Muscle of leg (tissue), 11 donors: ENCODE measurements around the gene SLC9A6. TPM values are rescaled to one million over a fixed set of nuclear protein-coding genes. Genes with fewer than 3 reads are reported as not detected.
A peak's percentile ranks its signal among the peaks of the same experiment; 100 is the strongest.

Source experiments
- DNase-seq: peaks from one replicate; pipeline ENCODE4 v3.0.0; 2013
- H3K27ac ChIP-seq: one replicate; pipeline ENCODE4 v1.5.1; 2013; ENCODE audit warnings: mild to moderate bottlenecking, low read length, control low read depth
- H3K27me3 ChIP-seq: one replicate; pipeline ENCODE4 v1.6.1; 2013; ENCODE audit warnings: low read length; ENCODE audit not compliant: control insufficient read depth, insufficient read depth
- H3K36me3 ChIP-seq: one replicate; pipeline ENCODE4 v1.6.1; 2013; ENCODE audit warnings: low read length; ENCODE audit not compliant: control insufficient read depth, insufficient read depth
- H3K4me1 ChIP-seq: one replicate; pipeline ENCODE4 v1.6.1; 2013; ENCODE audit warnings: low read length; ENCODE audit not compliant: control insufficient read depth, insufficient read depth
- H3K4me3 ChIP-seq: one replicate; pipeline ENCODE4 v1.5.1; 2013; ENCODE audit warnings: low read length, control low read depth
- H3K9me3 ChIP-seq: replicated peaks from 2 replicates; pipeline ENCODE4 v1.6.1; 2013; ENCODE audit warnings: low read depth, low read length; ENCODE audit not compliant: control insufficient read depth
- WGBS: methylation state at CpG from one replicate; pipeline ENCODE4 v1.1.5; 2013; ENCODE audit warnings: missing lambda C conversion rate; ENCODE audit not compliant: insufficient coverage; 5-methylcytosine and 5-hydroxymethylcytosine counted together
- polyA plus RNA-seq, 8 donors: library from polyadenylated mRNA; unstranded; fragments of 120-200 nt; gene quantifications; one replicate each; pipeline versions ENCODE4 v1.2.1 to v1.2.3, GENCODE V29; 2013; ENCODE audit warnings: inconsistent platforms in 1 of 8, low replicate concordance in 1 of 8; ENCODE audit not compliant: insufficient read length in 8 of 8, insufficient read depth in 1 of 8
- total RNA-seq: library from RNA; stranded (reverse); fragments of 120-200 nt; gene quantifications from one replicate; pipeline ENCODE4 v1.2.4, GENCODE V29; 2013

The SLC9A6 gene
- total and polyA plus RNA-seq, 9 donors, result 6.6 to 8.9 (median 7.0) TPM

GRCh38 chrX:135981668-135982067, 3.6 kb upstream of the SLC9A6 start:
- Histone ChIP-seq H3K9me3 (no peaks in the 10 kb centered on the region), H3K4me1 (peaks cover 2% of the 10 kb centered on the region), H3K27ac (no peak overlapping the region), H3K36me3 (no peaks in the 10 kb centered on the region), H3K27me3 (peaks cover 17% of the 10 kb centered on the region), H3K4me3 (no peak overlapping the region)
- DNase-seq, result no peak

GRCh38 chrX:135982860-135983259, 2.4 kb upstream of the SLC9A6 start:
- no peaks in the 10 kb centered on the region for H3K36me3 ChIP-seq
- no peak overlapping the region for H3K27ac ChIP-seq
- no peaks in the 10 kb centered on the region for H3K9me3 ChIP-seq
- no peak overlapping the region for H3K4me3 ChIP-seq
- WGBS, result no CpG with 5 or more reads among the region's 1 CpG
- peaks cover 2% of the 10 kb centered on the region for H3K4me1 ChIP-seq
- peak; percentile 41 for DNase-seq
- H3K27me3 ChIP-seq, result peaks cover 17% of the 10 kb centered on the region

- Histone ChIP-seq H3K4me1 (peaks cover 2% of the 10 kb centered on the region), H3K27ac (no peak overlapping the region), H3K4me3 (peak overlapping the region; percentile 76), H3K9me3 (no peaks in the 10 kb centered on the region), H3K27me3 (peaks cover 17% of the 10 kb centered on the region), H3K36me3 (no peaks in the 10 kb centered on the region)
- WGBS, result 67% methylated on average over 2 of the region's 2 CpGs
- DNase-seq, result no peak
Measured at GRCh38 chrX:135984256-135984655, 979 bp upstream of the SLC9A6 start.

DNA sequence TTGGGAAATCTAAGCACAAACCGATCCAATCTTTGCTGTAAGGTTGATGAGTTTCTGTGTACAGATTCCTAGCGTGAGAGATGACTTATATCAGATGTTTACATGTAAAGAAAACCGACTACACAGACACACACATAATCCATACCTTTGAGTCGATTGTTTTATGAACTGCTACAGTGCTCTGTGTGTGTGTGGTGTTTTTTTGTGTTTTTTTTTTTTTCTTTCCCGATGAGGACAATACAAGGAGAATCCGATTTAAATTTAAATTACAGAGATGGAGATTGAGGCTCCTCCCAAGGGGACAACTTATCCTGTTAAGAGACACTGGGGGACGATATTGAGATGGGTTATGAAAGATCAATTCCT, 461 bp upstream of the SLC9A6 start:
- Histone ChIP-seq H3K27me3 (peaks cover 17% of the 10 kb centered on the region), H3K9me3 (no peaks in the 10 kb centered on the region), H3K27ac (peak overlapping the region; percentile 77), H3K4me1 (peaks cover 2% of the 10 kb centered on the region), H3K36me3 (no peaks in the 10 kb centered on the region), H3K4me3 (peak overlapping the region; percentile 76)
- DNase-seq, result peak; percentile 14
- 25% methylated on average over 1 of the region's 7 CpGs for WGBS

- Histone ChIP-seq H3K4me3 (peak overlapping the region; percentile 76), H3K36me3 (no peaks in the 10 kb centered on the region), H3K27ac (peak overlapping the region; percentile 74), H3K27me3 (peaks cover 17% of the 10 kb centered on the region), H3K4me1 (peaks cover 2% of the 10 kb centered on the region), H3K9me3 (no peaks in the 10 kb centered on the region)
- no peak for DNase-seq
- 29% methylated on average over 8 of the region's 15 CpGs for WGBS
Measured at GRCh38 chrX:135985973-135986310, 707 bp downstream of the SLC9A6 start.

GRCh38 chrX:135988245-135988644, 3.0 kb downstream of the SLC9A6 start:
- no CpG with 5 or more reads among the region's 4 CpGs for WGBS

DNA sequence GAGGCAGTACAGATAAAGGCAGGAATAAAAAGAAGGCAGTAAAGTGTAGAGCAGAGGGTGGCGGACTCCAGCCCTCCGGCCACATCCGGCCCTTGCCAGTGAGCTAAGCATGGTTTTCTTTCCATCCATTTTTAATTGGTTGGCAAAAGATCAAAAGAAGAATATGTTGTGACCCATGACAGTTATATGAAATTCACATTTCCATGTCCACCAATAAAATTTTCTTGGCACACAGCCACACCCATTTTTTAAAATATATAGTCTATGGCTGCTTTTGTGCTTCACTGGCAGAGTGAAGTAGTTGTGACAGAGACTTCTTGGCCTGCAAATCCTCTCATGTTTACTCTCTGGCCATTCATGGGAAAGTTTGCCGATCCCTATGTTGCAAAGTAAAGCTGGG, 29.8 kb downstream of the SLC9A6 start:
- DNase-seq, result no peak
- Histone ChIP-seq H3K4me3 (no peak overlapping the region), H3K27ac (no peak overlapping the region), H3K27me3 (peaks cover 8% of the 10 kb centered on the region), H3K36me3 (no peaks in the 10 kb centered on the region), H3K4me1 (no peaks in the 10 kb centered on the region), H3K9me3 (no peaks in the 10 kb centered on the region)
- WGBS, result 83% methylated on average over 1 of the region's 4 CpGs

More at GRCh38 chrX:135988245-135988644, 3.0 kb downstream of the SLC9A6 start:
- Histone ChIP-seq H3K27ac (no peak overlapping the region), H3K36me3 (no peaks in the 10 kb centered on the region), H3K4me3 (no peak overlapping the region), H3K9me3 (no peaks in the 10 kb centered on the region), H3K27me3 (peaks cover 8% of the 10 kb centered on the region), H3K4me1 (peaks cover 2% of the 10 kb centered on the region)
- DNase-seq, result no peak

- DNase-seq, result no peak
- WGBS, result no CpG with 5 or more reads among the region's 2 CpGs
- no peaks in the 10 kb centered on the region for H3K9me3 ChIP-seq
- peaks cover 15% of the 10 kb centered on the region for H3K27me3 ChIP-seq
- no peak overlapping the region for H3K27ac ChIP-seq
- no peaks in the 10 kb centered on the region for H3K36me3 ChIP-seq
- H3K4me1 ChIP-seq, result no peaks in the 10 kb centered on the region
- H3K4me3 ChIP-seq, result no peak overlapping the region
Measured at GRCh38 chrX:136016881-136017280, 31.6 kb downstream of the SLC9A6 start.

- no peaks in the 10 kb centered on the region for H3K36me3 ChIP-seq
- no peak overlapping the region for H3K4me3 ChIP-seq
- H3K27me3 ChIP-seq, result peaks cover 15% of the 10 kb centered on the region
- no CpG with 5 or more reads among the region's 5 CpGs for WGBS
- no peaks in the 10 kb centered on the region for H3K9me3 ChIP-seq
- no peak overlapping the region for H3K27ac ChIP-seq
- no peak for DNase-seq
- H3K4me1 ChIP-seq, result no peaks in the 10 kb centered on the region
Measured at GRCh38 chrX:136019226-136019625, 34.0 kb downstream of the SLC9A6 start.

DNA sequence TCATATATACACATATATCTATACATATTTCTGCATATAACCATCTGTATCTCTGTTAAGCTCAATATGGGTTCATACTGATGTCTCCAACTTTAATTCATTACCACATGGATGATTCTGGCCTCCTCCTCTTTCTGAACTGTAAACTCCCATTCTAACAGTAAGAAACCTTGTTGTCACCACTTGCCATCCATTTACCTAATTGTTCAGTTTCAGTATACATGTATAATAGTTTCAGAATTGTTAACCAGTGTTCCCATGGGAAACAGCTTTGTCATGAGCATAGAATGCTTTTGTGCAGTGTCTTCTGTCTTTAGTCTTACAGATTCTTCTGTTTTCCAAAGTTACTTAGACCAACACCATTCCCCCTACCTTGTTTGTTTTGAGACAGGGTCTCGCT, 35.9 kb downstream of the SLC9A6 start:
- Histone ChIP-seq H3K4me1 (no peaks in the 10 kb centered on the region), H3K9me3 (no peaks in the 10 kb centered on the region), H3K27ac (no peak overlapping the region), H3K36me3 (no peaks in the 10 kb centered on the region), H3K4me3 (no peak overlapping the region), H3K27me3 (peaks cover 11% of the 10 kb centered on the region)
- no peak for DNase-seq
- WGBS, result no CpG with 5 or more reads among the region's 1 CpG

DNA sequence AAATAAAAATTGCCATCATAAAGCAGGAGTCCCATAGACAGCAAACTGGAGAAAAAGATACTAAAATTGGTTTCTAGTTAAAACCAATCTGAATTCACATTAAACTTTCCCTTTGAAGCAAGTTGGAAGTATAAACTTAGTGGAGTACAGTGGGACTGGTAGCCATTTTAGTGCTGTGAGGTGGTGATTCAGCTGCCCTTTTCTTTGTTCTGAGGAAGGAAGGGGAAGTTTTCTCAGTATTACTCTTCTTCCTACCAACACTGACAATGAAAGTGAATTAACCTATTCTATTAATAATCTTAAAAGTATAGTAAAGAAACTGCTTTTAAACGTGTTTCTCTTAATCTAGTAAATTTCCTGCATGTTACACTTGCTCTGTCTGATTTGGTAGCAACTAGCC, 36.7 kb downstream of the SLC9A6 start:
- no CpG with 5 or more reads among the region's 1 CpG for WGBS
- peaks cover 11% of the 10 kb centered on the region for H3K27me3 ChIP-seq
- no peak overlapping the region for H3K4me3 ChIP-seq
- DNase-seq, result no peak
- H3K27ac ChIP-seq, result no peak overlapping the region
- no peaks in the 10 kb centered on the region for H3K36me3 ChIP-seq
- no peaks in the 10 kb centered on the region for H3K4me1 ChIP-seq
- no peaks in the 10 kb centered on the region for H3K9me3 ChIP-seq
